ENCODE measurements around the gene ZBTB20.

GRCh38 chr3:114447950-114448479, 699.1 kb downstream of the ZBTB20 start:
- TF ChIP-seq SMC3 (IDR thresholded peaks at IDR 0.05; ENCODE audit: low read depth, low read length) (no peak), RCOR1 (IDR thresholded peaks at IDR 0.05; ENCODE audit: insufficient replicate concordance, low read length) (no peak), CTCF (conservative IDR thresholded peaks at IDR 0.05; ENCODE audit: low read depth, low read length) (no peak), CEBPB (IDR thresholded peaks at IDR 0.05; ENCODE audit: low read depth, low read length) (no peak), ELK1 (IDR thresholded peaks at IDR 0.05; ENCODE audit: borderline replicate concordance, low read depth, low read length) (no peak), POLR2A (IDR thresholded peaks at IDR 0.05; ENCODE audit: low read depth, low read length) (no peak), RAD21 (IDR thresholded peaks at IDR 0.05; ENCODE audit: low read length) (no peak)

Measured in IMR-90 (cell line).